Islet precursor cell (in vitro differentiated cells): ENCODE results near the gene GPX1.

ENCODE experiments used
- DNase-seq: peaks from one replicate; pipeline ENCODE4 v3.0.0-alpha.2; 2018

GPX1 gene

DNA sequence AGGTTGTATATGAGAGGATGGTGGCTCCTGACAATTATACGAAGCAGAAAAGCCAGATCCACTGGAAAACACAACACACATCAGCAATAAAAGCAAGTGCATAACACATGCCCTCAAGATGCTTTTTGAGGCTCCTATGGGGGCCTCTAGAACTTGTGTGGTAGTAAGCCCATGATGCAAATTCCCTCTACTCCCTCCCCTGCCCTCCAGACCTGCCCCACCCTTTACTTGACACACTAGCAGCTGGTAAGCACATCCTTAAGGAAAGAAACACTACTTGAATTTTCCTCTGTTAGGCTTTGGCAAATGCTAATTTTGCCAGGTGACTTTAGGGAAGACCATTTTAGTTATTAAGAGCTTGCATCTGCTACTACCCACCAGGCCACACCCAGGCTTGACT, 47.5 kb downstream of the GPX1 start:
- no peak for DNase-seq
